Activated T-cell treated with anti-CD3 and anti-CD28 coated beads, Interleukin-2, amount 50 U/mL, for 72 hours (primary cell): Measurements from ENCODE around the gene HMG20B. TPM values are rescaled to one million over a fixed set of nuclear protein-coding genes. Genes with fewer than 3 reads are reported as not detected.
A peak's percentile ranks its signal among the peaks of the same experiment; 100 is the strongest.
"Not testable (repeated sequence)": the region's sequence is repeated elsewhere in the genome, so short reads cannot be mapped to it uniquely, and the experiment has no call there.

ENCODE experiments used
- ATAC-seq, 2 donors: fragments of 150-1000 bp; cut with Tn5 transposase; replicated peaks in 1 of 2; 2 replicates each; pipeline ENCODE4 v1.10.0; 2021; ENCODE audit warnings: moderate library complexity in 2 of 2, mild to moderate bottlenecking in 1 of 2
- DNase-seq, 2 donors: peaks; one replicate each; pipeline ENCODE4 v3.0.0; 2021 to 2022; ENCODE audit warnings: mixed read lengths in 1 of 2
- H3K27ac Mint-ChIP-seq: one replicate; pipeline ENCODE4 v1.8.0; 2022; ENCODE audit warnings: mild to moderate bottlenecking, moderate library complexity, mixed read lengths
- H3K27me3 Mint-ChIP-seq: one replicate; pipeline ENCODE4 v1.8.0; 2022; ENCODE audit warnings: low read depth, mixed read lengths
- H3K36me3 Mint-ChIP-seq, 2 donors: one replicate each; pipeline ENCODE4 v1.8.0; 2022; ENCODE audit warnings: mixed read lengths in 2 of 2, mild to moderate bottlenecking in 1 of 2; ENCODE audit not compliant: insufficient read depth in 2 of 2
- H3K4me1 Mint-ChIP-seq: one replicate; pipeline ENCODE4 v1.8.0; 2022; ENCODE audit warnings: low read depth, mixed read lengths
- H3K4me3 Mint-ChIP-seq, 2 donors: one replicate each; pipeline ENCODE4 v1.8.0; 2022; ENCODE audit warnings: mild to moderate bottlenecking in 2 of 2, mixed read lengths in 2 of 2, moderate library complexity in 2 of 2
- H3K9me3 Mint-ChIP-seq, 2 donors: one replicate each; pipeline ENCODE4 v1.8.0; 2022; ENCODE audit warnings: mixed read lengths in 2 of 2
- total RNA-seq, 2 donors: library from RNA; stranded (reverse); gene quantifications; one replicate each; pipeline ENCODE4 v1.2.3, GENCODE V29; 2022

Gene HMG20B
- 10 to 100 TPM; 68.9 to 78.3 TPM for total RNA-seq

- H3K4me3 Mint-ChIP-seq = peak within 1 kb of the TSS; percentile 84 to 88
- DNase-seq = no peak
- H3K27me3 Mint-ChIP-seq = no peaks in the 10 kb centered on the region
- no peaks in the 10 kb centered on the region for H3K9me3 Mint-ChIP-seq
- H3K36me3 Mint-ChIP-seq = peaks cover 2 to 4% of the 10 kb centered on the region in 2 donors
- ATAC-seq = no peak
- peaks cover 21% of the 10 kb centered on the region for H3K4me1 Mint-ChIP-seq
- peak within 1 kb of the TSS; percentile 42 for H3K27ac Mint-ChIP-seq
Observed at GRCh38 chr19:3572855-3573161, at the start of gene HMG20B. TSS of gene HMG20B (plus strand) at chr19:3572944. CDS start at chr19:3573310, 366 bp downstream.

GRCh38 chr19:3523361-3524077 is 49.2 kb upstream of the HMG20B start:
- Mint-ChIP-seq H3K4me3 (no peak overlapping the region), H3K4me1 (peaks cover 6% of the 10 kb centered on the region), H3K27me3 (no peaks in the 10 kb centered on the region), H3K27ac (no peak overlapping the region), H3K36me3 (peaks cover 0 to 2% of the 10 kb centered on the region in 2 donors), H3K9me3 (no peaks in the 10 kb centered on the region)
- no peak for ATAC-seq
- no peak for DNase-seq

GRCh38 chr19:3524078-3524842 is 48.5 kb upstream of the HMG20B start:
- H3K27ac Mint-ChIP-seq = no peak overlapping the region
- no peaks in the 10 kb centered on the region for H3K27me3 Mint-ChIP-seq
- peaks cover 0 to 2% of the 10 kb centered on the region in 2 donors for H3K36me3 Mint-ChIP-seq
- peaks cover 6% of the 10 kb centered on the region for H3K4me1 Mint-ChIP-seq
- DNase-seq (no peak), ATAC-seq (no peak)
- no peaks in the 10 kb centered on the region for H3K9me3 Mint-ChIP-seq
- no peak overlapping the region for H3K4me3 Mint-ChIP-seq

GRCh38 chr19:3524904-3525451 is 47.8 kb upstream of the HMG20B start:
- Mint-ChIP-seq H3K4me1 (peaks cover 6% of the 10 kb centered on the region), H3K27me3 (no peaks in the 10 kb centered on the region), H3K9me3 (no peaks in the 10 kb centered on the region), H3K4me3 (no peak overlapping the region), H3K27ac (no peak overlapping the region), H3K36me3 (peaks cover 0 to 2% of the 10 kb centered on the region in 2 donors)
- no peak for ATAC-seq
- DNase-seq = no peak

GRCh38 chr19:3526507-3527237 is 46.1 kb upstream of the HMG20B start:
- no peak for ATAC-seq

GRCh38 chr19:3527238-3527910 is 45.4 kb upstream of the HMG20B start:
- Mint-ChIP-seq H3K9me3 (no peaks in the 10 kb centered on the region), H3K4me1 (no peaks in the 10 kb centered on the region)

More at GRCh38 chr19:3526507-3527237, 46.1 kb upstream of the HMG20B start:
- peaks cover 0 to 2% of the 10 kb centered on the region in 2 donors for H3K36me3 Mint-ChIP-seq
- no peaks in the 10 kb centered on the region for H3K27me3 Mint-ChIP-seq
- DNase-seq = no peak
- no peaks in the 10 kb centered on the region for H3K9me3 Mint-ChIP-seq
- no peak overlapping the region for H3K4me3 Mint-ChIP-seq
- H3K27ac Mint-ChIP-seq = no peak overlapping the region
- no peaks in the 10 kb centered on the region for H3K4me1 Mint-ChIP-seq

GRCh38 chr19:3528080-3528479 is 44.7 kb upstream of the HMG20B start:
- DNase-seq (no peak), ATAC-seq (no peak)
- Mint-ChIP-seq H3K27me3 (no peaks in the 10 kb centered on the region), H3K4me1 (no peaks in the 10 kb centered on the region), H3K36me3 (peaks cover 0 to 2% of the 10 kb centered on the region in 2 donors), H3K9me3 (no peaks in the 10 kb centered on the region), H3K4me3 (no peak overlapping the region), H3K27ac (no peak overlapping the region)

More at GRCh38 chr19:3527238-3527910, 45.4 kb upstream of the HMG20B start:
- Mint-ChIP-seq H3K27ac (no peak overlapping the region), H3K27me3 (no peaks in the 10 kb centered on the region), H3K4me3 (no peak overlapping the region), H3K36me3 (no peaks in the 10 kb centered on the region)
- DNase-seq (no peak), ATAC-seq (no peak)

- ATAC-seq = no peak
Observed at GRCh38 chr19:3528539-3529211, 44.1 kb upstream of the HMG20B start.

GRCh38 chr19:3529299-3529698 is 43.4 kb upstream of the HMG20B start:
- not testable (repeated sequence) for DNase-seq, H3K27me3 Mint-ChIP-seq, H3K4me1 Mint-ChIP-seq, ATAC-seq, H3K36me3 Mint-ChIP-seq, H3K9me3 Mint-ChIP-seq, H3K27ac Mint-ChIP-seq, H3K4me3 Mint-ChIP-seq

More at GRCh38 chr19:3528539-3529211, 44.1 kb upstream of the HMG20B start:
- Mint-ChIP-seq H3K27ac (no peak overlapping the region), H3K4me3 (no peak overlapping the region), H3K4me1 (no peaks in the 10 kb centered on the region), H3K27me3 (no peaks in the 10 kb centered on the region), H3K9me3 (no peaks in the 10 kb centered on the region), H3K36me3 (peaks cover 0 to 2% of the 10 kb centered on the region in 2 donors)
- no peak for DNase-seq

GRCh38 chr19:3530389-3530788 is 42.4 kb upstream of the HMG20B start:
- Mint-ChIP-seq H3K4me1 (no peaks in the 10 kb centered on the region), H3K9me3 (no peaks in the 10 kb centered on the region), H3K36me3 (peaks cover 0 to 4% of the 10 kb centered on the region in 2 donors), H3K4me3 (no peak overlapping the region), H3K27ac (no peak overlapping the region), H3K27me3 (no peaks in the 10 kb centered on the region)
- DNase-seq (no peak), ATAC-seq (no peak)

- H3K36me3 Mint-ChIP-seq = peaks cover 0 to 4% of the 10 kb centered on the region in 2 donors
- no peak overlapping the region for H3K4me3 Mint-ChIP-seq
- H3K4me1 Mint-ChIP-seq = no peaks in the 10 kb centered on the region
- DNase-seq (no peak), ATAC-seq (no peak)
- no peaks in the 10 kb centered on the region for H3K9me3 Mint-ChIP-seq
- H3K27ac Mint-ChIP-seq = no peak overlapping the region
- H3K27me3 Mint-ChIP-seq = no peaks in the 10 kb centered on the region
Observed at GRCh38 chr19:3531716-3532115, 41.0 kb upstream of the HMG20B start.

- Mint-ChIP-seq H3K4me3 (no peak overlapping the region), H3K27me3 (no peaks in the 10 kb centered on the region), H3K36me3 (peaks cover 0 to 4% of the 10 kb centered on the region in 2 donors), H3K27ac (no peak overlapping the region), H3K9me3 (no peaks in the 10 kb centered on the region), H3K4me1 (no peaks in the 10 kb centered on the region)
- ATAC-seq (peak in 1 of 2 donors; percentile 5), DNase-seq (no peak)
Observed at GRCh38 chr19:3532154-3532786, 40.5 kb upstream of the HMG20B start.
